KG1 (cell line): Measurements from ENCODE around the gene RASAL3.
A peak's percentile ranks its signal among the peaks of the same experiment; 100 is the strongest.
"Not testable (repeated sequence)": the region's sequence is repeated elsewhere in the genome, so short reads cannot be mapped to it uniquely, and the experiment has no call there.

Experiments
- DNase-seq: peaks from one replicate; lab custom pipeline; 2025; lab: John Stamatoyannopoulos, UW

Gene RASAL3

GRCh38 chr19:15464394-15465385 is at the start of gene RASAL3:
TSS of gene RASAL3 (minus strand) at chr19:15464544. CDS start at chr19:15464358, 186 bp downstream.
- DNase-seq: peak; percentile 82

GRCh38 chr19:15511671-15512424 is 47.5 kb upstream of the RASAL3 start:
- no peak for DNase-seq

- no peak for DNase-seq
Measured at GRCh38 chr19:15508035-15508710, 43.8 kb upstream of the RASAL3 start, which contains the start of gene CYP4F22. TSS of gene CYP4F22 (plus strand) at chr19:15508525. CDS start at chr19:15525337, 16,812 bp downstream.

GRCh38 chr19:15507068-15508034 is 43.0 kb upstream of the RASAL3 start:
- DNase-seq: no peak

- no peak for DNase-seq
Measured at GRCh38 chr19:15506074-15506571, 41.8 kb upstream of the RASAL3 start.

GRCh38 chr19:15502264-15502663 is 37.9 kb upstream of the RASAL3 start:
- DNase-seq: no peak

GRCh38 chr19:15501596-15501995 is 37.3 kb upstream of the RASAL3 start:
- DNase-seq: no peak

GRCh38 chr19:15498910-15499309 is 34.6 kb upstream of the RASAL3 start:
- DNase-seq: no peak

- DNase-seq: no peak
Measured at GRCh38 chr19:15498156-15498858, 34.0 kb upstream of the RASAL3 start.

- no peak for DNase-seq
Measured at GRCh38 chr19:15495151-15495550, 30.8 kb upstream of the RASAL3 start.

- DNase-seq: no peak
Measured at GRCh38 chr19:15488489-15489226, 24.3 kb upstream of the RASAL3 start.

- DNase-seq: no peak
Measured at GRCh38 chr19:15487038-15487437, 22.7 kb upstream of the RASAL3 start.

GRCh38 chr19:15485768-15486167 is 21.4 kb upstream of the RASAL3 start:
- DNase-seq: not testable (repeated sequence)

- not testable (repeated sequence) for DNase-seq
Measured at GRCh38 chr19:15480996-15481395, 16.7 kb upstream of the RASAL3 start.

GRCh38 chr19:15479391-15480345 is 15.3 kb upstream of the RASAL3 start, which contains the start of gene PGLYRP2:
TSS of gene PGLYRP2 (minus strand) at chr19:15479501. CDS start at chr19:15479371, 130 bp downstream.
- DNase-seq: no peak

- no peak for DNase-seq
Measured at GRCh38 chr19:15476325-15476724, 12.0 kb upstream of the RASAL3 start.

GRCh38 chr19:15475611-15476010 is 11.3 kb upstream of the RASAL3 start:
- no peak for DNase-seq

- DNase-seq: no peak
Measured at GRCh38 chr19:15475169-15475568, 10.8 kb upstream of the RASAL3 start.
